Activated T-helper 1 cell treated with anti-CD3 and anti-CD28 coated beads, Interleukin-2, amount 50 U/mL, for 16 hours (primary cell): ENCODE results near the gene TRAF1.

ENCODE experiments used
- DNase-seq, 2 donors: peaks; one replicate each; pipeline ENCODE4 v3.0.0-alpha.2; 2020; ENCODE audit warnings: low read depth in 1 of 2, low spot score in 1 of 2

TRAF1 gene

DNA sequence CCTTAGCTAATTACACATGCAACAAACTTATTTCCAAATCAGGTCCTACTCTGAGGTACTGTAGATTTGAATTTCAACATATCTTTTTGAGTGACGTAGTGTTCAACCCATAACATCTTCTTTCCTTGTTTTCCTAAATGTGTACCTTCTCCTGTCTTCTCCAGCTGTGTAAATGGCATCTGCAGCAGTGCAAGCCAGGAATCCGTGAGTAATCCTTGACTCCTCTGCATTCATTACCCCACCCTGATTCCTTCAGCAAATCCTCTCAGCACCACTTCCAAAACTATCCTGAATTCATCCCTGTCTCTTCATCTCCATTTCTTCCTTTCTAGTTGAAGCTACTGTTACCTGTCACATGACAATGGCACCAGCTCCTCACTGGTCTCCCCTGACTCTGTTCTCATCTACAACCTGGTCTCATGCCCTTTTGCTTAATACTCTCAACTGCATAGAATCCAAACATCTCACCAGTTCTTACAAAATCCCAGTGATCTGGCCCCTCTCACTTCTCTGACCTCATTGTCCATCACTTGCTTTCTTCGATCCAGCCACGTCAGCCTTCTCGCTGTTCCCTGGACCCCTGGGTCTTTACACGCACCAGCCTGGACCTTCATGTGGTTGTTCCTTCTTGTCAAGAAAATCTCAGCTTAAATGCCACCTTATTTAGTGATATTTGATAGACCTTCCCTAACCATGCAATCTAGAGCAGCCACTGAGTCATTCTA is 14.6 kb upstream of the TRAF1 start:
- DNase-seq: no peak

DNA sequence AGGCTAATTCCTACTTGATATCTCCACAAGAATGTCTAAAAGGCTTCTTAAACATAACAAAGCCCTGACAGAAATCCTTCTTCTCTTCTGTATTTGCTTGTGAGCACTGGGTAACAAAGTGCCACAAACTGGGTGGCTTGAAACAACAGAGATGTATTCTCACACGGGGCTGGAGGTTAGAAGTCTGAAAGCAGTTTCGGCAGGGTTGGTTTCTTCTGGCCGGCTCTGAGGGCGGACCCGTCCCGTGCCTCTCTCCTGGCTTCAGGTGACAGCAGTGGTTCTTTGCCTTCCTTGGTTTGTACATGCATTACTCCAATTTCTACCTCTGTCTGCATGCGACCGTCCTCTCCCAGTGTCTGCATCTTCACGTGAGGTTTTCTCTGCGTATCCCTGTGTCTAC is 14.0 kb upstream of the TRAF1 start:
- DNase-seq: no peak

DNA sequence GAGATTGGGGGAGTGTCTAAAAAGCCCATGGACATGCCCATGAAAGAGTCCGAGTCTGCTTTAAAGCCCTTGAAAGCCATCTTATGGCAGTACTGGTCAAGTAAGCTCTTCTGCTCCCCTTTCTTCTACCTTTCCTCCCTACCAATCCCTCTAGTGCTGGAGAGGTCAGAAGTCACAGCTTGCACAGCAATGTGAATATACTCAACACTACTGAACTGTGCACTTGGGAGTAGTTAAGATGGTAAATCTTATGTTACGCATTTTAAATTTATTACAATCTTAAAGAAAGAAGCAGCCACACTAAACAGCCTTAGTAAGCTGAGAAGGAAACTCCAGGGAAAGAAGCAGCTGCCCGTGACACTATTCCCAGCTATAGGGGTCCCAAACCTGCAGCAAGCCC is 12.3 kb upstream of the TRAF1 start:
- DNase-seq: no peak

DNA sequence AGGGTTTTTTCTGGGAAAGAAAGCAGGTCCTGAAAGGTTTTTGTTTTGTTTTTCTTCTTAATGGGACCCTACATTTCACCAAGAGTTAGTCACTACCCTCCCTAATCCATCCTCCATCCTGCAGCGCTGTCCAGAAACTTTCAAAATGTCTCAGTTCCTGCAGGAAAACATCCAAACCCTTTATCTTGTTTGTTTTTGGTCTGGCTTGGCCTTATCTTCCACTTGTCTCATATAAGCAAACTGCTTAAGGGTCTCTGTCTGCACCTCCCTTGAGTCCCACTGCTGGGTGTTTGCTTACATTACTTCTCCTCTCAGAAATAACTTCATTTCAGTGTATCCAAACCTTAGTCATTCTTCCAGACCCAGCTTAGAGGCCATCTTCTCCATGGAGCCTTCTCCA is 11.0 kb upstream of the TRAF1 start:
- DNase-seq: no peak

DNA sequence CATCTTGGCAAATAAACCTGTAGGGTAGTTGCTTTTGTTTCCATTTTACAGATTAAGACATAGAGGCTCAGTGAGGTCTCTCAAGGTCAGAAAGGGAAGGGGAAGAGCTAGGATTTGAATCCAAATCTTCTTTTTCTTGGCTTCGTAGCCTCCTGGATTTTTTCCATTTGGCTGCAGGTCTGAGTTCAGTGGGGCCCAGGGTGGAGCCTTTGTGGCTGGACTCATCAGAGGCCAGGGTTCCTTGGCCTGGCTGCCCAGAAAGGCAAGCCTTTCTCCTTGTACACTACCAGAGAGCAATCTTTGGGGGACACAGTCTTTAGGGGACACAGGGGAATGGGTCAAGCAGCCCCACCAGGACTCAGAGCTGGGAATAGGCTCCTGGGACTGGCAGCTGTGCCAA is 10.5 kb upstream of the TRAF1 start:
- no peak for DNase-seq

DNA sequence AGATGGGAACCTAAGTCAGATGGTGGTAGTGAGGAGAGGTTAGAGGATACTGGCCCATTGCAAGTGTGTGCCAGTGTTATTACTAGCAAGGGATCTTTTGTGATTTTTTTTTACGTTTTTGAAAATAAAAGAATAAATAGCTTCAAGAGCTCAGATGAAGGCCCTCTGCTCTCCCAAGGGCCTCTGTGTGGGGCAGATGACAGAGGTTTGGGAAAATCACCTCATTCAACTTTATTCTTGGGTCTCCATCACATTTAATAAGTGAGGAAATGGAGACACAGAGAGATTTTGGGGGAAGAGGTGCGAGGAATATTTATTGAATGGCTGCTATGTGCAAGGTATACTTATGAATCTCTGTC is 10.1 kb upstream of the TRAF1 start:
- no peak for DNase-seq

DNA sequence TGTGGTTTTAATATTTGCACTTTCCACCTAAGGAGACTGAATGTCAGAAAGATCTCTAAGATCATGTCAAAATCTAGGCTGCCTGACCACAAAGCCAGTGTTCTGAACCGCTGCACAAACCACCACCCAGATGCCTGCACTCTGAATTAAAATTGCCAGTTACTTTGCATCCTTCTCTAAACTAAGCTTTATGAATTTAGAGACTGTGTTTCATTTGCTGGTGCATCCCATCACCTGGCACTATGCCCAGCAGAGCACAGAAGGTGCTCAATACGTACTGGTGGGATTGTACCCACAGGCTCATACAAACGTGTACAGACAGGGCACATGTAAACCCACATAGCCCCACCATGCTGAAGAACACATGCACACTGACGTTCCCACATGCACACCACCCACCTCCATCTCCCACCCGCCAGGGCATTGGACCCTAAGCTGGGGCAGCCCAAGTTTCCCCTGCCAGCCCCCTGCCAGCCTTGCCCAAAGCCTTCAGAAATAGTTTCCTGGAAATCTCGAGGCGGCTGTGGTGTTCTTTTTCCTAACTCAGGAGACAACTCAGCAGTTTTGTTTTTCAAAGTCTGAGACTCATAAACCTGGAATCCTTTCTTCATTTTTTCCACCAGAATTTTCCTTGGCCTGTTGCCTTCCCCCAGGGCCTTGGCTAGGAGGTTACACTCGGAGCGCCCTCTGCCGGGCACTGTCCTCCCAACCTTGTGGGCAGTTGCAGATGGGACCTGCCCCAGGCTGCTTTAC is 9.6 kb upstream of the TRAF1 start:
- DNase-seq: peak; percentile 80 to 85

DNA sequence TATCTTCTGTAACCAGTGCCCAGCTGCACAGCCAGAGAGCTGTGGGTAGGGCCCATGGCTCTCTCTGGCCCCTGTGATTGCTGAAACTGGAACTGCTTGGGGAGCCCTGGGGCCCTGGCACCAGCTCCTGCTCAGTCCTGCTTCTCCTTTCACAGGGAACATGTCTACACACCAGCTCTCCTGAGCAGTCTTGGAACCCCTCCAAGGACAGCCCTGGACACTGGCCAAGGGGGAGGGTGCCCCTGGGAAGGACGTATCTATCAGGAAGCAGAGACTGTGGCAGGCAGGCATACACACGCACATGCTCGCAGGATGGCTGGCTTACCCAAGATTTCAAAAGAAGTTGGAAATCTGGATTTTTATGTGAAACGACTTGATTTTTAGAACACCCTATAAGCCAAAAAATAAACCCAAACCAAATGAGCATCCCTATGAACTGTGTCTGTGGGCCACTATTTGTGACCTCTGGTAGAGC is 8.8 kb upstream of the TRAF1 start:
- DNase-seq: no peak

DNA sequence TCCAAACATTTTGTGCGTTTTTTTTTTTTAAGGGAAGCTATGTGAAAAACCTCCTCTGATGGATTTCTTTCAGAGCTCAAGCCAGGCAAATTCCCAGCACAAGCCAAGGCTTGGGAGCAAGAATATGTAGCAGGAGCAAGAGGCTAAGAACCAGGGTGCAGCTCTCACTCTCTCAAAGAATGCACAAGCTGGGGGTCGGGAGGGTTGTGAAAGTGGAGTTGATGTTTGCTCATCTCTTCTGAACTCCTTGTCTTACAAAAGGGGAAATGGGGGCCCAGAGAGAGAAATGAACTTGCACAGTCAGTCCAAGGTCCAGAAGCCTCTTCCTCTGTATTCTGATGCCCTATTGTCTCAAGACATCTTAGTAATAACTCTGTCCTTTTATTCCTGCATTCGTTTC is 7.7 kb upstream of the TRAF1 start:
- DNase-seq: no peak

DNA sequence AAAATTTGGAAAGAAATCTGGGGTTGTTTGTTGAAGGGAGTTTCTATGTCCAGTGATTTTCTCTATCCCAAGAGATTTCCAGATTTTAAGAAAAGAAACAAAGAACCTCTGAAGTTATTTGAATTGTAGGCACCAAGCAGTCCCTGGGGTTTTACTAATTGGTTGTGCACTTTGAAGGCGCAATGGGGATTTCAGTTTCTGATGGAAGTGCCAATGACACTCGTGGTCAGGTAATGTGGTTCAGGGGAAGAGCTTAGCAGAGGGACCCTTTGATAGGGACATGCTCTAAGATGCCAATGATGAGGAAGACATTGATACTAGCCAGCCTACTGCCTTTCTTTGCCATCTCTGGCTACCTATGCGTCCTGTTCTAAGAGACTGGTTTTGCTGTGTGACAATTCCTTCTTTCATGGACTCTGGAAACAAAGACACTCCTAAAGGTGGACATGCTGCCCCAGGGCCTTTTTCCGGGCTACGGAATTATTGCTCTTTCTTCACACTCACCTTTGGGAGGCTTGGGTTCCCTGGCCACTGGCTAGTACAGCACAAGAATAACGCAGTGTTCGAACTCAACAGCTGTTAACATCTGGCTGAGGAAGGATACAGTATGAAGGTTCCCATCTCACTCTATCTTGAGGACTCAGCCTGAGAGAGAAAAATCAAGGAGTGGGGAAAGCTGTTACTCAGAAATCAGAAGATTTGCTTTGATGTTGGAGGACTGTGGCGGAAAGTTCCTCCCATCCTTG is 6.9 kb upstream of the TRAF1 start:
- no peak for DNase-seq

DNA sequence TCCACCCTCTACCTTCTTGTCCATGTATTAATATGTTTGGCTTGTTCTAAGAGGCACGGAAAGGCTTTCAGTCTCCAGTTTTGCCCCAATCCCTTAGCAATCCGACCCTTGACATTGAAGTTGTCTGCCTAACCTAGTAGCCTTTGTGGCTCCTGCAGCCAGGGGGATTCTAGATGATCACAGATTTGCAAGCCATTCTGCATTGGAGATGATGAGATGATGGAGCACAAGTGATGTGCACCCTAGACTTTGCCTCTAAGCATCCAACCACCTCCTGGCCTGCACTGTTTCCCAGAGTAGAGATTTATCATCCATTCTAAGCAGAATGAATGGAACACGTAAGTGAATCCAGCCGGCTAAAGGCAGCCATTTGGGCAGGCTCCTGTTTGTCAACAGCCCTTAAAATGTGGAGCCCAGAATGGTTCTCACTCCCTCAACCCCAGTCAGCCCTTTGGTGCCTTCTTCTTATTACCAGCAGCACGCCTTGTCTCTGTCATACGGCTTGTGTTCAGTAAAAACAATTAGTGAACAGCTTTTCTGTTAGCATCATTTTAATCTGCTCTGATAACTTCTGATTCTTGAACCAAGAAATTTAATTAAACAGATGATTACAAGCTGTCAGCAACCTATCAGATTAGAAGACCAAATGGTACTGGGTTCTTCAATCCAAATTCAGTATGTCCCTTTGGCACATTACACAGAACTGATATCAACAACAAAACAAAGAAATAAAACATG is 5.7 kb upstream of the TRAF1 start:
- no peak for DNase-seq

DNA sequence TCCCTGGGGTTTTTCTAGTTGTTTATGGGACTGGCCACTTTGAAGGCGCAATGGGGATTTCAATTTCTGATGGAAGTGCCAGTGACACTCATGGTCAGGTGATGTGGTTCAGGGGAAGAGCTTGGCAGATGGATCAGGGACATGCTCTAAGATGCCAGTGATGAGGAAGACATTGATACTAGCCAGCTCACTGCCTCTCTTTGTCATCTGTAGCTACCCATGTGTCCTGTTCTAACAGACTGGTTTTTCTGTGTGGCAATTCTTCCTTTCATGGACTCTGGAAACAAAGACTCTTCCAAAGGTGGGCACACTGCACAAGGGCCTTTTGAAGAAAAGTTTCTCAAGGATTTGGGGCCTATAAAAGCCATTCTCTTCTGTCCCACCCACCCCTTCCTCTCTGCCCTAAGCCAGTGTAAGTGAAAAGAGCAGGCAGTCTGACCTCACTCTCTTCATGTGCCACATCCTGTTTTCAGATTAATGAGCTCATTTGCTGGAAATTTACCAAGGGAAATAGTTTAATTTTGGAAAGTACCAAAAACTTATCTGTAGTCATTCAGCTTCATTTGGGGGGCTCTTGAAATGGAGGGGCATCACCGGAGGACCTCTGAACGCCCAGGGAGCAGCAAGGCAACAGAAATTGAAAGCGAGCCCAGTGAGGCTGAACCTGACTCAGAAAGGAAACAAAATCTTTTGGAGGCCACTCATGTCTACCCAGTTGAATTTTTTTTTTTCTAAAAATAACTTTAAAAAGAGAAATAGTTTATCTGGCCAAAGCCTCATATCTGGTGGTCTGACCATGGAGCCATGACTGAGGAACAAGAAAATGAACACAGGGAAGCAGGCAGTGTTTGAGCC is 4.9 kb upstream of the TRAF1 start:
- DNase-seq: peak in 1 of 2 donors; percentile 42

DNA sequence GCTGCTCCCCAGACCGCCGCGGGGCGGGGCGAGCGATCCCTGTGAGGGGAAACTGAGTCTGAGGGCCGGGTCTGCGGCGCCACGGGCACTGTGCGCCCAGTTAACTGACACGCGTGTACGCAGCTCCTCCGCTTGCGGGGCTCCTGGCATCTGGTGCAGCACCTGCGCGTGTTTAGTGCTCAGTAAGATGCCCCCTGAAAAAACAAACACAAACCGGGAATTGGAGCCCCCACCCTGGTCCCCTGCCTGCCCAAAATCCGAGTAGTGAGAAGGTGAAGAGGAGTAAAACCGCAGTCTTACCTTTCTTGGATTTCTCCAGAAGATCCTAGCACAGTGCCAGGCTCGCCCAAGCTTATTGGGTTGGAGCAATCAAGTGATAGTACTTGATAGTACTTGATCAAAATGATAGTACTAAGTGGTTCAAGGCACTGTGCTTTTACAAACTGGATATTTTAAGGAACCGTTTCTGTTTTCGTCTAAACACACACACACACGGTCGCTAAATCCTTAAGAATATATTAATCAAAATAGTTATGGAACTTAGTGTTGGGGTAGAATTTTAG is 2.7 kb upstream of the TRAF1 start:
- no peak for DNase-seq

DNA sequence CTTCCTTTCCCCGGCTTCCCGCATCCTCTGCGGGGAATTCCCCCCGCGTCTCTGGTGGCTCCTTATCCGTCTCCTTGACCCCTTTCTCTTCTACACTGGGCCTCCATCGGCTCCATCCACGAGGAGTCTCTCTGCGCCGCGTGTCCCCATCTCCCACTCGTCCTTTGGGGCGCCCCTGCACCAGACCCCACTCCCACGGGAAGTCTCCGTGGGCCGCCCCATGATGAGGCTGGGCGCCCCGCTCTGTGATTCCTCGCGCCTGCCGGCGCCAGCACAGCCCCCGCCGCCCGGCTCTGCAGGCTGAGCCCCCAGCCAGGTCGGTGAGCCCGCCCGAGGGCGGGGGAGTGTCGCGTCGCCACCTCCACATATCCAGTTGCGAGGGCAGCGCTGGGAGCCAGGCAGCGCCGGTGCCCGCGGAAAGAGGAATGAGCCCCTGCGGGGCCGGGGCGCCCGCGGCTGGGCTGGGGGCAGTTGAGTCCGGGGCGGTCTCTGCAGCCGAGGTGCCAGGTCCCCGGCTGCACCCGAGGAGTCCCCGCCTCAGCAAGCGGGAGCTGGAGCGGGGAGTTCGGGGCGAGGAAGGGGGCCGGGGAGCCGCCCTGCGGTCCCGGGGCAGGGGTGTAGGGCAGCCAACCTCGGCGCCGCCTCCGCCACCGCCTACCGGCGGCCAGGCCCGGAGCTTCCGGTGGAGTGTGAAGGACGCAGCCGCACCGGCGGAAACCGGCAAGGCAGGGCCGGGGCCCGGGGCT is 2.1 kb upstream of the TRAF1 start:
- DNase-seq: peak; percentile 58 to 68

DNA sequence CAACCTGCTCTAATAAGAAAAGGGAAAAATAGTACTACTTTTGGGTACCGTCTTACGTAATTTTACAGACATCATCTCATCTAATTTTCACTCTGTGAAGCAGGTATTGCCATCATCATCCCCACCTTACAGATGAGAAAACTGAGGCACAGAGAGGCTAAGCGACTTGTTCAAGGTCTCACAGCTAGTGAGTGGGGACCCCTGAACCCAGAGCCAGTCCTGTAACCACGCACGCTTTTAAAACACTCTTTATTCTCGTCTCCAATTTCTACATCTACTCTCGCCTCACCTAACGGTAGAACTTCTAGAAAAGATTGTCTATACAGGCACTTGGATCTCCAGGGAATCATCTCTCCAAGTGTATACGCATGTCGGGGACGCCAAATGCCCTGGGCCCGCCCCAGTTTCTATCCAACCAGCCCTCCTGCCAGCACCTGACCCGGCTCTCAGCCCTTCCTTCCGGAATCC is 1.5 kb upstream of the TRAF1 start:
- DNase-seq: no peak

DNA sequence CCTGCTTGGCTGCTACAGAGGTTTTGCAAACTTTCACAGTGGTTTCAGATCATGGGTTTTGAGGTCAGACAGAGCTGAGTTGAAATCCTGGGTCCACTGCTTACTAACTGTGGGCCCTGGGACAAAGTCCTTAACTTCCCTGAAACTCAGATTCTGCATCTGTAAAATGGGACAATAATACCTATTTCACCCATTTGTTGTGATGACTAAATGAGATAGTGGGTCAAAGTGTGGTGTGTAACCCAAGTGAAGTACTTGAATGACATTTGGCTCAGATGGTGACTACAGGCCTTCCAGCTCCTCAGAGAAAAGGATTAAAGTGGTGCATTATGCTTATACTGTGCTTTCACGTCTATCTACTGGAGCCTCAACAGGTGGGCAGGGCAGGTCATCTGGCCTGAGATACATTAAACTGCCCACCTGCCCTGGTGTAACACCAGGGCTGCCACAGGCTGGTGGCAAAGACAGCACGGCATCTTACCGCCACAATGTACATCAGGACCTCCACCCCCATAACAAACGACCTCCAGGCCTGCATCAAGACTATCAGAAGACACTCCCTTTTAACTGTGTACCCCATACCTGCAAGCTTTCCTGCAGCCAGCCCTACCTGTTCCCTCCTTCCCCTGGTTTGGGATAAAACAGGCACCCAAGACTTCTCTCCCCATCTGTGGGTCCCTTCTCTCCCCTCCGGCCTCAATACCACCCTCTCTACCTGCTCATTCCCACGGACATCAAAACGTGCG is 846 bp upstream of the TRAF1 start:
- no peak for DNase-seq

DNA sequence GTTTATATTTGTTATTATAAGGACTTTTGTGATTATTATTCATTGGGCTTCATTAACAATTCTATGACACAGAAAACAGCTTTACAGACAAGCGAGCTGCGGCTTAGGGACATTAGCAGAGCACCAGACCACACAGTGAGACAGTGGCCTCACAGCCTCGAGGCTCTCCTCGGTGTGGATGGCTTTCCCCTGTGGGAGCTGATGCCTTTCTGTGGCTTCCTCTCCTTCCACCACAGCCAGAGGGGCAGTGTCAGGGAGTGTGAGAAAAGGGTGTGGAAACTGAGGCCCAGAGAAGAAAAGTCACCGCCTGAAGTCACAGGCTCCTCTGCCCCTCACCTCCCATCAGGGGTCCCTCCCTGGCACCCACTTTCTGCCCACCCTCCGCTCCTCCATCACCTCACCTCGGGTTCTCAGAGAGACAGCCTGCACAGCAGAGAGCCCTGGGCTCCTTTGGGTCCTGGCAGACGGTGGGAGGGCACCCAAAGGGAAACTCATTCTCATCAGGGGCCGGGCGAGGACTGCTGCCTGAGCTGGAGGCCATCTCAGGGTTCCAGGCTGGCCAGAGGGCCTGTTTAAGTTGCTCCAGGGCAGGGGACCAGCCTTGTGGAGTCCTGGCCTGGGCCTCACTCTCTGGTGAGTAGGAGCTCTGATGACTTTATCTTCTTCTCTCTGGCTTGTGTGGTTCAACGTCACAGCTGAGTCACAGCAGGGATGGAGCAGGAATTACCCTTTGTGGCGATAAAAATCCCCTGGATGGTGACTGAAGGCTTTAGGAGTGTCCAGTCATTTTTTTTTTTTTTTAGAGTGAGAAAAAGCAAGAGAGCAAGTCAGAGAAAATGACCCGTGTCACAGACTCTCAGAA is 830 bp downstream of the TRAF1 start:
- peak in 1 of 2 donors; percentile 68 for DNase-seq
